ENCODE results near the gene SLC10A1. TPM values are rescaled to one million over a fixed set of nuclear protein-coding genes. Genes with fewer than 3 reads are reported as not detected.
A peak's percentile ranks its signal among the peaks of the same experiment; 100 is the strongest.

Gene SLC10A1
- total RNA-seq, 2 donors from 2014 or later, result not detected

DNA sequence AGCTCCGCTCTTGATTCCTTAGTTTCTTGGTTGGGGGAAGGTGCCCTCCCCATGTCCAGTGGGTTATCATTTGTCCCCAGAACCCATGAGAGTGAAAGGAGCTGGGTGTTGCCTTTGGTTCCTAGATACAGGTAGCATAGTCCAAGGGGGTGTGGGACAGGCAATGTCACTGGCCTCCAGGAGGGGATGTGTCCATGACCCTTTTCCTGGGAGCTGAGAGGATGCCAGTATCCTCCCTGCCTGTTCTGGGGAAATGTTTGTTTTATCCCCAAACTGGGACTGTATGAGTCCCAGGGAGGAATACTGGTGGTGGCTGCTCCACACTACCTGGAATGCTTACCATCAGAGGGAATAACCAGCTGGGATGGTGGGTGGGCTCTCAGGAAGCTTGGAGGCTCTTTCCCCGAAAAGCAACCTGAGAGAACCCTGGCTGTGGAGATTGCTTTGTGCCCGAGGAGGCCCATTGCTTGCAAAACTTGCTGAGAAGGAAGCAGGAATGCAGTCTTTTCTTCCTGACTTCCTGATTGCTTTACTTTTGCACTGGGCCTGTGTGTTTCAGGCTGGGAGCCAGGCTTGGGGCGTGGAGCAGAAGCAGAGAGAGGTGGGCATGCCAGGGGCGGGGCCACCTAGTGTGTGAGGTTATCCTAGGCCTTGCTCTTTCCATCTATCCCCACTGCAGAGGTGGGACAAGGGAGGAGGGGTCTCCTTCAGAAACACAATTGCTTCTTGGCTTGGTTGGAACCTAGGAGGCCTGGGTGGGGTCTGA, 715 bp upstream of the SLC10A1 start:
- no peaks in the 10 kb centered on the region for H3K9me3 Mint-ChIP-seq
- DNase-seq (no peak), ATAC-seq (replicated peaks in 1 of 2) (no peak)
- no peak overlapping the region for H3K27ac Mint-ChIP-seq
- peaks cover 0 to 5% of the 10 kb centered on the region in 2 donors for H3K36me3 Mint-ChIP-seq (ENCODE audit: insufficient read depth in 2 of 2)
- H3K27me3 Mint-ChIP-seq (ENCODE audit: low read depth), result peaks cover 7% of the 10 kb centered on the region
- no peak overlapping the region for H3K4me3 Mint-ChIP-seq
- H3K4me1 Mint-ChIP-seq (ENCODE audit: low read depth), result no peaks in the 10 kb centered on the region

DNA sequence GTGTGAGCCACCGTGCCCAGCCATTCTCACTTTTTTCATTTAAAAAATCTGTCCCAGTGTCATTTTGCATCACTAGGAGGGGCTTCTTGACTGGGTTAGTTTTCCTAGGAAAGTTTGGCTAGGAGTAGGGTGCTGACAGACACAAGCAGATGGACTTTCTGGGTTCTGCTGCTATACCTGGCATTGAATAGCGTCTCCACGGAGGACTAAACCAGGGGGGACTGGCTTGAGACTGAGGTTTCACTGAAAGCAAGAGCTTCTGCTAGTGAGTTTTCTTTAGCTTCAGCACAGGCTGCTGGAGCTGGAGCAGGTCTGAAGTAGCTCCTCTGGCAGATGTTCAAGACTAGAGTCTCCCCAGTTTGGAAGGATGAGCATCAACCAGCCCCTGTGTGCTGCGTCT, 1.4 kb downstream of the SLC10A1 start:
- H3K9me3 Mint-ChIP-seq, result no peaks in the 10 kb centered on the region
- H3K36me3 Mint-ChIP-seq (ENCODE audit: insufficient read depth in 2 of 2), result peaks cover 0 to 4% of the 10 kb centered on the region in 2 donors

DNA sequence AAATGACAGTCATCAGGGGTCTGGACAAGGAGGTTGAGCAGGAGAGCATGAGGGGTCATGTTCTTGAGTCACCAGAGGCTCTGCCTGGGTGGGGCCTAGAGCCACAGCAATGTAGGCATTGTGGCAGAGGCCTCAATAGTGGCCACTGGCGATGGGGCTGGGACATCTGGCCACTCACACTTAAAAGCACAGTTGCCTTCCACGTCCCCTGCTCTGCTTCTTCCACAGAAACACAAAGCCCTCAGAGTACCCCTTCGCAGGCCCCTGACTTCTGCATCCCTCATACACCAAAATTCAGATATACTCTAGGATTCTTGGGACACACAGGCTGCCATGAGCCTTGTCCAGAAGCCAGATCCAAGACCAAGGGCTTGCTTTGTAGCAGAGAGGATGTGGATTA, 2.2 kb downstream of the SLC10A1 start:
- H3K27ac Mint-ChIP-seq, result no peak overlapping the region
- DNase-seq, result no peak
- no peak for ATAC-seq (replicated peaks in 1 of 2)
- no peaks in the 10 kb centered on the region for H3K4me1 Mint-ChIP-seq (ENCODE audit: low read depth)
- peaks cover 3% of the 10 kb centered on the region for H3K27me3 Mint-ChIP-seq (ENCODE audit: low read depth)
- H3K4me3 Mint-ChIP-seq, result no peak overlapping the region
- H3K9me3 Mint-ChIP-seq, result no peaks in the 10 kb centered on the region
- H3K36me3 Mint-ChIP-seq (ENCODE audit: insufficient read depth in 2 of 2), result no peaks in the 10 kb centered on the region

More for the DNA sequence above, 1.4 kb downstream of the SLC10A1 start:
- no peak overlapping the region for H3K4me3 Mint-ChIP-seq
- H3K27ac Mint-ChIP-seq, result no peak overlapping the region
- H3K27me3 Mint-ChIP-seq (ENCODE audit: low read depth), result peaks cover 7% of the 10 kb centered on the region
- H3K4me1 Mint-ChIP-seq (ENCODE audit: low read depth), result no peaks in the 10 kb centered on the region
- DNase-seq (no peak), ATAC-seq (replicated peaks in 1 of 2) (no peak)

DNA sequence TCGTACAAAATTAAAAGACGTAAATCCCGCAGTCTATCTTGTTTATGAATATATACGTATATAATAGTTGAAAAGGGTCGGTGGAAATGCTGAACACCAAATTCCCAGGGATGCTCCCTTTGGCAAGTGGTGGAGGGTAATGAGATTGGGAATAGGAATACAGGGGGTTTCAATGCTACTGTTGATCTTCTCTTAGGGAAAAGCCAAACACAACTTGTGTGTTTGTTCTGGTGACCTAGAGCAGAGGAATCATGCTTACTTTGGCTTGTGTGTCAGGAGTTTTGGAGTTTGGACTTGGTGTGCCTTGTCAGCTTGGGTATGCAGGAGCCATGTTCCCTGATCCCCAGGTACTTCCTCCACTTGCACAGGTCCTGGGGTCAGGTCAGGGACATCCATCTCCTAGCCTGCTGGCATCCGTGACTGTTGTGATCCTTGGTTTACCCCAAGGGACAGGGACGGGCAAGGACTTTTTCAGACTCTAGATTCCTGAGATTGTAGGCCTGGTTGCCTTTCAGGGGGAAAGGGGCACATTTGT, 4.1 kb downstream of the SLC10A1 start:
- no peak overlapping the region for H3K4me3 Mint-ChIP-seq
- no peak for DNase-seq
- H3K27ac Mint-ChIP-seq, result no peak overlapping the region
- H3K36me3 Mint-ChIP-seq (ENCODE audit: insufficient read depth in 2 of 2), result no peaks in the 10 kb centered on the region
- no peaks in the 10 kb centered on the region for H3K4me1 Mint-ChIP-seq (ENCODE audit: low read depth)
- no peaks in the 10 kb centered on the region for H3K9me3 Mint-ChIP-seq
- ATAC-seq (replicated peaks in 1 of 2), result no peak
- H3K27me3 Mint-ChIP-seq (ENCODE audit: low read depth), result no peaks in the 10 kb centered on the region

DNA sequence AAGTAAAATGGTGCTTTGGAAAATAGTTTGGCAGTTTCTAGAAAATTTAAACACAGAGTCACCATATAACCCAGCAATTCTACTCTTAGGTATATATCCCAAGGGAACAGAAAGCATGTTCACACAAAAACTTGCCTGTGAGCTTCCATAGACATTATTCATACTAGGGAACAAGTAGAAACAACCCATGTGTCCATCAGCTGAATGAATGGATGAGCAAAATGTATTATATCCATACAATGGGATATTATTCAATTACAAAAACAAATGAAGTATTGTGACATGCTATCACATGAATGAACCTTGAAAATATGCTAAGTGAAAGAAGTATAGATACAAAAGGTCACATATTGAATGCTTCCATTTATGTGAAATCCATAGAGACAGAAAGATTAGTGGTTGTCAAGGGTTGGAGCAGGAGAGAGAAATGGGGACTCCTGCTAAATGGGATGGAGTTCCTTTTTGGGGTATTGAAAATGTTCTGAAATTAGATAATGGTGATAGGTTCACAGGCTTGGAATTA, 7.9 kb downstream of the SLC10A1 start:
- Mint-ChIP-seq H3K27me3 (ENCODE audit: low read depth) (no peaks in the 10 kb centered on the region), H3K36me3 (ENCODE audit: insufficient read depth in 2 of 2) (peaks cover 0 to 2% of the 10 kb centered on the region in 2 donors), H3K9me3 (no peaks in the 10 kb centered on the region), H3K4me3 (no peak overlapping the region), H3K4me1 (ENCODE audit: low read depth) (no peaks in the 10 kb centered on the region), H3K27ac (peak overlapping the region; percentile 9)
- ATAC-seq (replicated peaks in 1 of 2), result no peak
- DNase-seq, result no peak

DNA sequence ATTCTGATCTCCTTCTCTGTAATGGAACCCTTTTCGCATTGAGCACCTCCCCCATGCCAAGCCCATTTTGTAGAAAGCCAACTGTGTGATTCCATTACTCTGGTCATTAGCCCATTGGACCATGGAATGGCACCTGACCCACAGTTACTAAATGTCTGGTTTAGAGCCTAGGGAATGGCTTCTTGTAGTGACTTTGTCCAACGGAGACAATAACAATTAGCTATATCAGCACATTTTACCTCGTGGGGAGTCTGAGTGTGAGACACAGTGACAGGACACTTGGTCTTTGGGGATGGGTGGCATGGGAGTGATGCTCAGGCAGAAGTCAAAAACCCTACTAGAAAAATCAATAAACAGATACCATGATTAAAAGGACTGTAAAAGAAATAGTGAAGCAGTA, 10.4 kb downstream of the SLC10A1 start:
- ATAC-seq (replicated peaks in 1 of 2) (no peak), DNase-seq (no peak)
- Mint-ChIP-seq H3K9me3 (no peaks in the 10 kb centered on the region), H3K27ac (no peak overlapping the region), H3K4me3 (no peak overlapping the region), H3K4me1 (ENCODE audit: low read depth) (no peaks in the 10 kb centered on the region), H3K27me3 (ENCODE audit: low read depth) (no peaks in the 10 kb centered on the region), H3K36me3 (ENCODE audit: insufficient read depth in 2 of 2) (peaks cover 0 to 2% of the 10 kb centered on the region in 2 donors)

DNA sequence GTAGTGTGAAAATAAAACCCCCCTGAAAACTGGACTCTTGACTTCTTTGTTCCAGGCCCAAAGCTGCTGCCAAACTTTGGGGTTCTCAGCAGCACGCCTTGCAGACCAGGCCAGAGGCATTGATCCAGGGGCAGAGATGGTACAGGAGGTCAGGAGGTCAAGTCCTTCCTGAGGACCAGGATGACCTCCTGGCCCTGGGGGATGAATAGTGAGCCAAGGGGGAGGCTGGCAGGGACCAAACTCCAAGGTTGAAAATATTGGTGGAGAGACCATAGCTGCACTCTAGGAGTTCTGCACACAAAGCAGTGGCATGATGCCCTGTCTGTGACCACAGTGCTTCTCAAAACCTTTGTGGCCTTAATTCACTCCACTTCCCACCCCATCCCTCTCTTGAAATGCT, 12.1 kb downstream of the SLC10A1 start:
- Mint-ChIP-seq H3K9me3 (no peaks in the 10 kb centered on the region), H3K27me3 (ENCODE audit: low read depth) (no peaks in the 10 kb centered on the region), H3K4me3 (no peak overlapping the region), H3K4me1 (ENCODE audit: low read depth) (peaks cover 8% of the 10 kb centered on the region), H3K27ac (no peak overlapping the region), H3K36me3 (ENCODE audit: insufficient read depth in 2 of 2) (peaks cover 2 to 5% of the 10 kb centered on the region in 2 donors)
- peak in 1 of 2 donors; percentile 10 for ATAC-seq (replicated peaks in 1 of 2)
- DNase-seq, result no peak

DNA sequence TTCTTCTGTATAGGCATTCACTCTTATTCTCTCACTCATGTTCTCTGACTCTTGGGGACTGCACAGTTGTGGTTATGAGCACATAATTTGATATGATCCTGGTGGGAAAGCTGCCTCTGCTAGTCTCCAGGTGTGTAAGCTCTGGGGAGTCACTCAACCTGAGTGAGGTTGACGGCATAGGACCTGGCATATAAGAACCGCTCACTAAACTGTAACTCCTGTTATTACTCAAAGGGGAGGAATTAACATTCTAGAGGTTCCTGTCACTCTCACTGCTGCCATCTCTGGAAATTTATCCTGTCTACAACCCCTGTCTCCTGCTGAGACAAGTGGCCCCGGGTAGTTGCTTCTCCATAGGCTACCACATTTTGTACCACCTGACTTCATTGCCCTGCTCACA, 16.1 kb downstream of the SLC10A1 start:
- peak; percentile 5 to 22 for ATAC-seq (replicated peaks in 1 of 2)
- H3K9me3 Mint-ChIP-seq, result no peaks in the 10 kb centered on the region
- peaks cover 38% of the 10 kb centered on the region for H3K4me1 Mint-ChIP-seq (ENCODE audit: low read depth)
- no peaks in the 10 kb centered on the region for H3K27me3 Mint-ChIP-seq (ENCODE audit: low read depth)
- H3K4me3 Mint-ChIP-seq, result no peak overlapping the region
- DNase-seq, result no peak
- no peak overlapping the region for H3K27ac Mint-ChIP-seq
- peaks cover 10 to 31% of the 10 kb centered on the region in 2 donors for H3K36me3 Mint-ChIP-seq (ENCODE audit: insufficient read depth in 2 of 2)

DNA sequence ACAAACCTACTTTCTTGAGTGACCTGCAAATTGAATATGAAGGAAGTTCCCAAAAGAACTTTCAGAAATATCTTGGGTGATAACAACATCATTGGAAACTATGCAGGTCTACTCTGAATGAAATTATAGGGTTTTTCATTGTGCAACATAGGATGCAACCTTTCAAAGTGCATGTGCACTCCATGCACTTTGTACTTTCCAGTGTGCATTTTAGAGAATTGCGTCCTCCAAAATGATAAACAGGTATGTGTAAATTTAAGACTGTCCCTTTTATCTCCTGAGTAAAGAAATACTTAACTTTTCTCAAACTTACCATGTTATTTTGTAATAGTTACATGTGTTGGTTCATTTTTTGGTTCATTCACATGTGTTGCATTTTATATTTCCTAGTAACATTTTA, 16.9 kb downstream of the SLC10A1 start:
- Mint-ChIP-seq H3K27ac (no peak overlapping the region), H3K9me3 (no peaks in the 10 kb centered on the region), H3K27me3 (ENCODE audit: low read depth) (no peaks in the 10 kb centered on the region), H3K36me3 (ENCODE audit: insufficient read depth in 2 of 2) (peaks cover 10 to 37% of the 10 kb centered on the region in 2 donors), H3K4me3 (no peak overlapping the region), H3K4me1 (ENCODE audit: low read depth) (peaks cover 45% of the 10 kb centered on the region)
- DNase-seq (no peak), ATAC-seq (replicated peaks in 1 of 2) (no peak)

DNA sequence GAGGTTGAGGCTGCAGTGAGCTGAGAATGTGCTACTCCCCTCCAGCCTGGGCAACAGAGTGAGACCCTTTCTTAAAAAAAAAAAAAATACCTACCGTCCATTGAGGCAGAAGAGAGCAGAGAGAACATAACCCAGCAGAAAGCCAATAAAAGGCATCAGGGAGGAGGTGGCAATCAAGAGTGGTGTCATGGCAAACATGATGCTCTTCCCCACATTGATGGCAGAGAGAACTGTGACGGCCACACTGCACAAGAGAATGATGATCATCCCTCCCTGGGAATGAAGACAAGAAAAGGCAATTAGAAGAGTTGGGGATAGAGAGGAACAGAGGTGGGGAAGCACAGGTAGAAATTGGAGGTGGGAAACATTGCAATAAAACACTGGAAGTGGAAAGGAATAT, 18.0 kb downstream of the SLC10A1 start:
- Mint-ChIP-seq H3K9me3 (no peaks in the 10 kb centered on the region), H3K27ac (peak overlapping the region; percentile 88), H3K27me3 (ENCODE audit: low read depth) (no peaks in the 10 kb centered on the region), H3K4me1 (ENCODE audit: low read depth) (peaks cover 48% of the 10 kb centered on the region), H3K36me3 (ENCODE audit: insufficient read depth in 2 of 2) (peaks cover 12 to 45% of the 10 kb centered on the region in 2 donors), H3K4me3 (no peak overlapping the region)
- DNase-seq (no peak), ATAC-seq (replicated peaks in 1 of 2) (no peak)

DNA sequence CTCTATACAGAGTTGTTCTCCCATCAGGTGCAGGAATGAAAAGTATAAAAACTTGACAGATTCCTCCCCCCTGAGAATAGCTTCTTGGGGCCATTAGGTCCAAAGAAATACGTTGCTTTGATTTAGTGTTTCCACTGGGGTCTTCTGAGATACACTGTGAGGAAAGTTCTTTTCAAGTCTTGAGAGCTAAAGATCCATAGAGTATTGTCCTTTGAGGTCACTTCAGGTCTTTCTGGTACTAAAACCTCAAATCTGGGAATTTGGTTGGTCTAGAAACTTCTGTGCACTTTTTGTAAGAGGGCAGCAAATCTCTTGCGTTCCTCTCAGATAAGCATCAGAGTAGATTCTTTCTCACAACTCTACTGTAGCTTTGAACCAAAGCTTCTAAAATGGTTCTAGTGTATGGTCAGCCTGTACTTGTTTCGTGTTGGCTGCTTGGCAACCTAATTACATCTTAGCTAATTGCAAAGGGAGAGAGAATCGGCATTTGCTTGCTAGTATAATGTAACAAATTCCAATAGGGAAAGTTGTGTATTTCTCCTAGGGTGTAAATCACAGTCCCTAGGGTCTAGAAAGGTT, 20.1 kb downstream of the SLC10A1 start:
- Mint-ChIP-seq H3K27ac (peak overlapping the region; percentile 89), H3K4me3 (peak overlapping the region in 1 of 2 donors; percentile 23), H3K27me3 (ENCODE audit: low read depth) (no peaks in the 10 kb centered on the region), H3K9me3 (no peaks in the 10 kb centered on the region), H3K36me3 (ENCODE audit: insufficient read depth in 2 of 2) (peaks cover 23 to 61% of the 10 kb centered on the region in 2 donors), H3K4me1 (ENCODE audit: low read depth) (peaks cover 69% of the 10 kb centered on the region)
- no peak for ATAC-seq (replicated peaks in 1 of 2)
- no peak for DNase-seq

DNA sequence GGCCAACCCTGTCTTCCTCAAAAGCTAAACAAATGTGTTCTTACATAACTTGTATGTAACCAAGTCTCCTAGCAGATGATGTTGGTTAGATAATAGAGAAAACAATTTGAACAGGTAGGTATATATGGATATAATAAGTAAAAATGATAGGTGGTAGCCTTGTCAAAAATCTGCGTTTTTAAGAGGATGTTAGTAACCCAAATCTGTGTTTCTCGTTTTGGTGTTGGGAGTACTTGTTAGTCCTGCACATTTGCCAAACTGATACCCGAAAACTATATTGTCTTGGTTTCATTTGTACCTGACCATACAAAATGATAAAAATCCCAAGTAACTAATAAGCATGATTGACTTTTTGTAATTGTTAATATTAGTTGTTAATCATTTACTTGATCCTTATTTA, 22.0 kb downstream of the SLC10A1 start:
- no peak for ATAC-seq (replicated peaks in 1 of 2)
- no peak overlapping the region for H3K27ac Mint-ChIP-seq
- no peaks in the 10 kb centered on the region for H3K9me3 Mint-ChIP-seq
- DNase-seq, result no peak
- H3K4me1 Mint-ChIP-seq (ENCODE audit: low read depth), result peaks cover 74% of the 10 kb centered on the region
- no peak overlapping the region for H3K4me3 Mint-ChIP-seq
- no peaks in the 10 kb centered on the region for H3K27me3 Mint-ChIP-seq (ENCODE audit: low read depth)
- peaks cover 32 to 74% of the 10 kb centered on the region in 2 donors for H3K36me3 Mint-ChIP-seq (ENCODE audit: insufficient read depth in 2 of 2)

DNA sequence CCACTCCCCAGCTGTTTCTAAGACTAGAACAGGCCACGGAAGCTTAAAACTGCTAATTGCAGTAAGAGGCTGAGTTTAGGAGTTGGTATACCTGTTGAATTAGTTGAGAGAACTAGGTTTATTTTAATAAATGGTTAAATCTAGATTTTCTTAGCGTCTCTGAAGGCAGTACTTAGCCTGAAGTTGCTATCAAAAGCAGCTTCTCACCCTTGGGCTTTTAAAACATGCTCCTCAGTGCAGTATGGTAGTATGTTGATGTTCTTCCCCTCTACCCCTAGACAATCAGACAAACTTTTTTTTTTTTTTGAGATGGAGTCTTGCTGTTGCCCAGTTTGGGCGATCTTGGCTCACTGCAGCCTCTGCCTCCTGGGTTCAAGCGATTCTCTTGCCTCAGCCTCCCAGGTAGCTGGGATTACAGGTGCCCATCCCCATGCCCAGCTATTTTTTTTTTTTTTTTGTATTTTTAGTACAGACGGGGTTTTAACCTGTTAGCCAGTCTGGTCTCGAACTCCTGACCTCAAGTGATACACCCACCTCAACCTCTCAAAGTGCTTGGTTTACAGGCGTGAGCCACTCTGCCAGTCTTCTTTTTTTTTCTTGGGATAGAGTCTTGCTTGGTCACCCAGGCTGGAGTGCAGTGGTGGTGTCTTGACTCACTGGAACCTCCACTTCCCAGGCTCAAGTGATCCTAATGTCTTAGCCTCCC, 23.3 kb downstream of the SLC10A1 start:
- ATAC-seq (replicated peaks in 1 of 2) (peak; percentile 6 to 36), DNase-seq (no peak)
- no peak overlapping the region for H3K4me3 Mint-ChIP-seq

More for the DNA sequence above, 23.3 kb downstream of the SLC10A1 start:
- H3K27ac Mint-ChIP-seq, result peak overlapping the region; percentile 54
- no peaks in the 10 kb centered on the region for H3K27me3 Mint-ChIP-seq (ENCODE audit: low read depth)
- H3K36me3 Mint-ChIP-seq (ENCODE audit: insufficient read depth in 2 of 2), result peaks cover 38 to 82% of the 10 kb centered on the region in 2 donors
- peaks cover 80% of the 10 kb centered on the region for H3K4me1 Mint-ChIP-seq (ENCODE audit: low read depth)
- H3K9me3 Mint-ChIP-seq, result no peaks in the 10 kb centered on the region
